PC-9 (cell line): ENCODE data around the gene SND1. TPM values are rescaled to one million over a fixed set of nuclear protein-coding genes. Genes with fewer than 3 reads are reported as not detected.

Source experiments
- BruUV-seq: library from RNA; stranded (reverse); fragments of 400-500 nt; replicated peaks from 2 replicates; lab custom pipeline; 2021; lab: Mats Ljungman, UMichigan
- CTCF ChIA-PET: fragments of 300-600 bp; sonication (Branson Sonifier 250); formaldehyde crosslinking; loops from one replicate; lab custom pipeline; 2022; ENCODE audit warnings: antibody characterized with exemption; lab: Charles Lee
- POLR2A ChIA-PET: fragments of 300-600 bp; sonication (Branson Sonifier 250); formaldehyde crosslinking; loops from one replicate; lab custom pipeline; 2022; ENCODE audit warnings: antibody characterized with exemption; ENCODE audit not compliant: unreplicated experiment; lab: Charles Lee
- DNase-seq, 2 experiments: peaks; one replicate each; pipeline versions ENCODE4 v3.0.0 to v3.0.0-alpha.2; 2015 to 2022; ENCODE audit warnings: mixed read lengths in 1 of 2
- H2AFZ ChIP-seq: fragments of 200-600 bp; sonication (generic); 2 replicates; pipeline ENCODE4 v1.8.1; 2017; ENCODE audit warnings: antibody characterized with exemption
- H3F3A ChIP-seq: fragments of 200-600 bp; sonication (generic); 2 replicates; pipeline ENCODE4 v1.8.1; 2017; ENCODE audit warnings: antibody characterized with exemption, mild to moderate bottlenecking, low read depth; ENCODE audit not compliant: insufficient read depth
- H3K27ac ChIP-seq: fragments of 200-600 bp; sonication (generic); 2 replicates; pipeline ENCODE4 v1.6.1; 2016; ENCODE audit warnings: mixed run types
- H3K27me3 ChIP-seq: fragments of 200-600 bp; sonication (generic); 2 replicates; pipeline ENCODE4 v1.6.1; 2016; ENCODE audit warnings: low read depth, mixed run types; ENCODE audit not compliant: insufficient read depth
- H3K36me3 ChIP-seq: fragments of 200-600 bp; sonication (generic); 2 replicates; pipeline ENCODE4 v1.6.1; 2016; ENCODE audit warnings: low read depth, mixed run types
- H3K4me1 ChIP-seq: fragments of 200-600 bp; sonication (generic); replicated peaks from 2 replicates; pipeline ENCODE4 v1.6.1; 2016; ENCODE audit warnings: mixed run types; ENCODE audit not compliant: insufficient read depth
- H3K4me2 ChIP-seq: fragments of 200-600 bp; sonication (generic); 2 replicates; pipeline ENCODE4 v1.6.1; 2017; ENCODE audit warnings: mixed run types
- H3K4me3 ChIP-seq: fragments of 200-600 bp; sonication (generic); 2 replicates; pipeline ENCODE4 v1.6.1; 2016; ENCODE audit warnings: mixed run types
- H3K79me2 ChIP-seq: fragments of 200-600 bp; sonication (generic); 2 replicates; pipeline ENCODE4 v1.6.1; 2017; ENCODE audit warnings: low read depth, mixed run types
- H3K9me2 ChIP-seq: fragments of 200-600 bp; sonication (generic); 2 replicates; pipeline ENCODE4 v1.8.1; 2017; ENCODE audit warnings: mild to moderate bottlenecking; ENCODE audit not compliant: insufficient read depth
- H3K9me3 ChIP-seq: fragments of 200-600 bp; sonication (generic); 2 replicates; pipeline ENCODE4 v1.8.1; 2016; ENCODE audit warnings: low read depth; ENCODE audit not compliant: insufficient read depth
- H4K20me1 ChIP-seq: fragments of 200-600 bp; sonication (generic); 2 replicates; pipeline ENCODE4 v1.8.1; 2017; ENCODE audit not compliant: insufficient read depth
- CTCF ChIP-seq: fragments of 200-600 bp; sonication (generic); conservative IDR thresholded peaks from 2 replicates; pipeline ENCODE4 v1.6.1; 2017; ENCODE audit warnings: mixed run types, antibody characterized with exemption, mild to moderate bottlenecking, moderate library complexity
- EZH2 ChIP-seq: fragments of 200-600 bp; sonication (generic); IDR thresholded peaks from 2 replicates; pipeline ENCODE4 v1.8.0; 2017; ENCODE audit warnings: antibody characterized with exemption, low read depth
- intact Hi-C: fragments of 100-400 bp; cut with micrococcal nuclease; formaldehyde crosslinking; loops from one replicate; pipeline ENCODE4 v1.10.0; 2022; ENCODE audit not compliant: unreplicated experiment
- total RNA-seq: library from RNA; stranded (reverse); gene quantifications from 2 replicates; pipeline ENCODE4 v1.2.3, GENCODE V29; 2021

SND1 gene
- total RNA-seq, 1 experiment from 2014 or later, result 273 TPM

GRCh38 chr7:127844707-127845331 is 192.8 kb downstream of the SND1 start:
- no peak for DNase-seq
- POLR2A ChIA-PET, result no interaction called here
- H3K9me3 ChIP-seq, result no peaks in the 10 kb centered on the region
- H3K27me3 ChIP-seq, result no peaks in the 10 kb centered on the region
- H3K36me3 ChIP-seq, result peaks cover 8% of the 10 kb centered on the region
- peaks cover 26% of the 10 kb centered on the region for H4K20me1 ChIP-seq
- CTCF ChIA-PET, result no interaction called here
- peaks cover 8% of the 10 kb centered on the region for H3K79me2 ChIP-seq
- intact Hi-C loops, result no loop called here
- H3K4me1 ChIP-seq, result no peaks in the 10 kb centered on the region
- H3F3A ChIP-seq, result no peaks in the 10 kb centered on the region; the same call in 1 of the 2 replicates
- no peak overlapping the region for H3K27ac ChIP-seq
- TF ChIP-seq EZH2 (no peak), CTCF (no peak)
- BruUV-seq, result no TSS peak
- H3K9me2 ChIP-seq, result no peaks in the 10 kb centered on the region; the same call in 1 of the 2 replicates
- H3K4me2 ChIP-seq, result no peak overlapping the region
- H2AFZ ChIP-seq, result no peak overlapping the region
- no peak overlapping the region for H3K4me3 ChIP-seq

- no peak for DNase-seq
- H3K79me2 ChIP-seq, result peaks cover under 1% of the 10 kb centered on the region; the same call in 1 of the 2 replicates
- H3K9me3 ChIP-seq, result no peaks in the 10 kb centered on the region
- ChIA-PET POLR2A (no interaction called here), CTCF (no interaction called here)
- no peak for TF ChIP-seq CTCF
- no peak for TF ChIP-seq EZH2
- H3K4me3 ChIP-seq, result no peak overlapping the region
- no peak overlapping the region for H3K4me2 ChIP-seq
- BruUV-seq, result no TSS peak
- no peaks in the 10 kb centered on the region for H3K4me1 ChIP-seq
- H3K9me2 ChIP-seq, result no peaks in the 10 kb centered on the region; the same call in 1 of the 2 replicates
- no peak overlapping the region for H2AFZ ChIP-seq
- no peaks in the 10 kb centered on the region for H3K27me3 ChIP-seq
- H3K27ac ChIP-seq, result no peak overlapping the region
- peaks cover 8% of the 10 kb centered on the region for H3K36me3 ChIP-seq
- no peaks in the 10 kb centered on the region; the same call in 1 of the 2 replicates for H3F3A ChIP-seq
- intact Hi-C loops, result no loop called here
- H4K20me1 ChIP-seq, result peaks cover 26% of the 10 kb centered on the region
Observed at GRCh38 chr7:127845522-127846214, 193.7 kb downstream of the SND1 start.

- Histone ChIP-seq H3F3A (no peaks in the 10 kb centered on the region; the same call in 1 of the 2 replicates), H4K20me1 (peaks cover 19% of the 10 kb centered on the region), H3K27ac (no peak overlapping the region), H3K36me3 (peaks cover 8% of the 10 kb centered on the region), H3K4me2 (no peak overlapping the region), H3K27me3 (no peaks in the 10 kb centered on the region), H3K79me2 (0 out of 2 replicates have a peak, but pooled peaks cover 1% of the 10 kb centered on the region), H3K4me3 (no peak overlapping the region), H3K9me2 (no peaks in the 10 kb centered on the region; the same call in 1 of the 2 replicates), H3K9me3 (no peaks in the 10 kb centered on the region), H3K4me1 (no peaks in the 10 kb centered on the region), H2AFZ (no peak overlapping the region)
- ChIA-PET CTCF (no interaction called here), POLR2A (no interaction called here)
- intact Hi-C loops, result no loop called here
- TF ChIP-seq EZH2 (no peak), CTCF (no peak)
- no TSS peak for BruUV-seq
- DNase-seq, result no peak
Observed at GRCh38 chr7:127847641-127848040, 195.6 kb downstream of the SND1 start.
